Activated T-cell treated with anti-CD3 and anti-CD28 coated beads for 4 hours (primary cell): Measurements from ENCODE around the gene TMEM121B.
A peak's percentile ranks its signal among the peaks of the same experiment; 100 is the strongest.

Experiments
- DNase-seq: peaks from one replicate; pipeline ENCODE4 v3.0.0-alpha.2; 2020

The TMEM121B gene

DNA sequence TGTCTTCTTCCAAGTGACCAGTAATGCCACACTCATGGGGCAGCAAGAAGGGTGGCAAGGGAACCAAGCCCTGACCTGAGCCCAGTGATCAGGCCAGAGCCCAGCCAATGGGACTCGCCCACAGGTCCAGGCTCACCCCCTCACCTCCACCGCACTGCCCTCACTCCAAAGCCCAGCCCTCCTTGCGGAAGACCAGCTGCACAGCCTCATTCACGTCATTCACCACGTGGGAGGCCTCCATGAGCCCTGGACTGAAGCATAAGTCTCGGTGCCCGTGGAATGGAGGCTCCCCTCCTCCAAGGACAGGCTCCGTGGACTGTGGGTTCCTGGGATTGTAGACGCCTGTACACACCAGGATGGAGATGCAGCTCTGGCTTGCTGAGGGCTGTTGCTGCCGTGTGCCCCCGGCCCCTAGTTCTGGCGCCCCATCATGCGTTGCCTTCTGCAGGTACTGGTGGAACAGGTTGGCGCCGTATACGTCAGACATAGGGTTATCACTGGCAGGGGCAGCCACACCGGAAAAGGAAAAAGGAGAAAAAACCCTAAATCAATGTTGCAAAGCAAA lies 16.8 kb upstream of the TMEM121B start:
- DNase-seq: no peak

DNA sequence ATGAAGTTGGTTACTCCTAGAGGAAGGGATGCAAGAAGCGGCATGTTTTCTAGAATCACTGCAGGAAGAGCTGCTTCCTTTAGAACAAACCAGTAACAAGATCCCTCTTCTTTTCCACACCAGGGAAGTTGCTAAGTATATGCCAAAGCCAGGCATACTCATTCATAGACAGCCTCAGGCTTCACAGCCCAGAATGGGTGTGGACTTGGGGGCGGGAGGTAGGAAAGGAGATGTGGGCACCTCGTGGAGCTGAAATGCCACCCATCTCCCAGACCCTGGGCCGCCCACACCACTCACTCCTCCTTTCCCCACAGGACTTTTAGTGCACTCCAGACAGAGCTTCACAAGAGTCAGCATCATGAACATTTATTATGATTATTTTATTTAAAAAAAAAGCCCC lies 16.0 kb upstream of the TMEM121B start:
- no peak for DNase-seq

DNA sequence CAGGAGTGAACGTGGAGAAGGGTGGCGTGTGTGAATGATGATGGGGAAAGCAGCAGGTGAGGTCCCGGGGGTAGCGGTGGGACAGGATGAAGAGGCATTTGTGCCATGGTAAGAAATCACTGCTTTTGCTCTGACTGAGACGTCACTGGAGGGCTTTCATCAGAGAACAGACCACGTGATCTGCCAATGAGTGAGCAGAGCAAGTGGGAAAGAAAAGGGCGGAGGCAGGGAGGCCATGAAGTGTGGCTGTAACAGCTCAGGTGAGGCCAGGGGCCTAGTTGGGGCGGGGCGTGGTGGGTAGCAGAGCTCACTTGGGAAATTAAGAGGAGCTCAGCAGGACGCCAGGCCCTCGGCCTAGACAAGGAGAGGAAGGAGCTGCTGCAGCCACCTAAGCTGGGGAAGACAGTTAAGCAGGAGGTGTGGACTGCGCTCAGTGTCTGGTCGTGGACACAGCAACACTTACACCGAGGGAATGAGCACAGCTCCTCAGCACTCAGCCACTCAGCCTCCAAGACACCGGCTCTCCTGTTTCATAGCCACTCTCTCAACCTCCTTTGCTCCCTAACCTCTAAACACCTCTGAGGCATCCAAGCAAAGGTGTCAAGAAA lies 14.1 kb upstream of the TMEM121B start:
- DNase-seq: no peak

DNA sequence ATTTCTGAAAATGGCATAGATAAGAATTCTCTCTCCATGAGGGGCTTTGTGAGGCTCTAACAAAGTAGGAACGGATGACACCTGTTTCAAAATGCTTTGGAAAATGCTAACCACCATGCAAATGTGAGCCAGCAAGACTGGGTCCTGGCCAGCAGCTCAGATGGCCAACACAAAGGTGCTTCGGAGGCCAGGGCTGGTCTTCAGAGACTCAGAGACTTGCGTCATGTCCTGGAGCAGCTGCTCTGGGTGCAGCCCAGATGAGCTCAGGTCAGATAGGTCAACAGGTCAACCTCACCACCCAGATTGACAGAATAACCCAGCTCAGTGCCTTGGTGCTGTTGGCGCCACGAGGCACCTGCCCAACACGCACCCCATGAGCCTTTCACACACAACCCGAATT lies 12.0 kb upstream of the TMEM121B start:
- no peak for DNase-seq

DNA sequence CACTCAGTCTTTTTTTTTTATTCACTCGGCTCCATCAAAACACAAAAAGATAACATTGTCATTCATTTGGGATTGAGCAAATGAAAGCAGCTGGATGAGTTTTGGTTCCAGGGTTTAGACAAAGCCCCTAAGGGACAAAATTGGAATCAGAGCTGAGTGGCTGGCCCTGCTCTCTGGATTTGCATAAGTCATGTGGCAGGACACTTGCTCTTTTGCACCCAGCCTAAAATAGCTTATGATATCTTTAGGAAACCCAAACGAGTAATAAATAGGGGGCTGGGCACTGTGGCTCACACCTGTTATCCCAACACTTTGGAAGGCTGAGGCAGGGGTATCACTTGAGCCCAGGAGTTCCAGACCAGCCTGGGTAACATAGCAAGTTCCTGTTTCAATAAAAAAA lies 11.0 kb upstream of the TMEM121B start:
- no peak for DNase-seq

DNA sequence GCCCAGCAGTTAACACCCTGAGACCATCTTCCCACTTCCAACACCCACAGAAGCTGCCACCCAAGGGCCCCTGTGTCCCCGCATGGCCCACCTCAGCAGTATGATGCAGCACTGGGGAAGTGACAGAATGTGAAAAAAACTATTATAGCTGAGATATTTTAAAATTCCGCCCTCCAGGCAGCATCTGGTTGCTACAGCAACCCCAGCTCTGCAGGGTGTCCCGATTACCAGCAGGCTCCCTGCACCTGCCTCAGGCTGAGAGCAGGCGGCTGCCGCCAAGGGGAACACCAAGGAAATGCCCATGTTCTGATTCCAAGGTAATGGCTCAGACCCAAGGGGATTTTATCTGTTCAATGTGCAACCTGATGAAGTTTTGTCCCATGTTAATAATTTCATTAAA lies 10.5 kb upstream of the TMEM121B start:
- DNase-seq: no peak

DNA sequence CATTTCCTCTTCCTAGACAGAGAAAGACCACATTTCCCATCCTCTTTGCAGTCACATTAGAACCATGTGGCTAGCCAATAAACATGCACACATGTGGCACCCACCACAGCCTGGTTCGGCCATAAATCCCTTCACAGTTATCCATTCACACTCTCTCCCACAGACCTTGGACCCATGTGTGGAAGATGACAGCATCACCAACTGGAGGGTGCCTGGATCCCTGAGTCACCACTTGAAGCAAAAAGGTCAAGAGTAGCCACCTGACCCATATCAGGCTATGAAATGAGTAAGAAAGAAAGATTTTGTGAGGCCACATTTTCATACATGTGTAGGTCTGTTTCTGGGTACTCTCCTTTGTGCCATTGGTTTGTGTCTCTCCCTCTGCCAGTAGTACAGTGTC lies 9.0 kb upstream of the TMEM121B start:
- DNase-seq: no peak

DNA sequence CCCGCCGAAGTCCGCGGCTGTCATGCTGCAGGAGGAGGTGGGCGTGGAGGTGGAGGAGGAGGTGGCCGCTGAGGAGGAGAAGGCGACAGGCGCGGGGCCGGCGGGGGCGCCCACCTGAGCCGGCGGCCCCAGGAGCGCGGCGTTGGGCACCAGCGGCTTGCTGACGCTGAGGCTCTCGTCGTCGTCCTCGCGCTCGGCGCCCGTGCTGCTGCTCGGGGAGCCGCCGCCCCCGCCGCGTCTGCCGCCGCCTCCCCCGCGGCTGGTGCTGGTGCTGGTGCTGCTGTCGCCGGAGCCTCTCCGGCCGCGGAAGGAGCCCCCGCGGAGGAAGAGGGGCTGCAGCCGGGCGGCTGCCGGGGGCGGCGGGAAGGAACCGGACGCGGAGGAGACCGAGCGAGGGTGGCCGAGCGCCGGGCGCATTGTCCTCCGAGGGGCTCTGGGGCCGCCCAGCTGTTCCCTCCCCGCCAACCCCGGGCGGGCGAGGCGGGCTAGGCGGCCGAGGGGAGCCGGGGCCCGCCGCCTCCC lies 388 bp downstream of the TMEM121B start:
- DNase-seq: peak; percentile 23

DNA sequence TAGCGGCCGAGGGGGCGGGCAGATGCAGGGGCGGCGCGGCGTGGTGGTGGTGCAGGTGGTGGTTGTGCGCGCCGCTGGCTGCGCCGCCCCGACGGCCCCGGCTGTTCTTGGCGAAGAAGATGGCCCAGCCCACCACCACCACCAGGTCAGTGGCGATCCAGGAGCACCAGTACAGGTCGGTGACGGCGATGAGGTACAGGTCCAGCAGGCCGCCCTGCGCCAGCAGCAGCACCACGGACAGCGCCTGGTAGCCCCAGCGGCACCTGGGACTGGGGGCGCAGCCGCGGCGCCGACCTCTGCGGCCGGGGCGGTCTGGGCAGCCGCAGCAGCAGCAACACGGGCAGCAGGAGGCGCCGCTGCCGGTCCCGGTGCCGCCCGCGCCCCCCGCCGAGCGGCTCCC lies 879 bp downstream of the TMEM121B start:
- no peak for DNase-seq

DNA sequence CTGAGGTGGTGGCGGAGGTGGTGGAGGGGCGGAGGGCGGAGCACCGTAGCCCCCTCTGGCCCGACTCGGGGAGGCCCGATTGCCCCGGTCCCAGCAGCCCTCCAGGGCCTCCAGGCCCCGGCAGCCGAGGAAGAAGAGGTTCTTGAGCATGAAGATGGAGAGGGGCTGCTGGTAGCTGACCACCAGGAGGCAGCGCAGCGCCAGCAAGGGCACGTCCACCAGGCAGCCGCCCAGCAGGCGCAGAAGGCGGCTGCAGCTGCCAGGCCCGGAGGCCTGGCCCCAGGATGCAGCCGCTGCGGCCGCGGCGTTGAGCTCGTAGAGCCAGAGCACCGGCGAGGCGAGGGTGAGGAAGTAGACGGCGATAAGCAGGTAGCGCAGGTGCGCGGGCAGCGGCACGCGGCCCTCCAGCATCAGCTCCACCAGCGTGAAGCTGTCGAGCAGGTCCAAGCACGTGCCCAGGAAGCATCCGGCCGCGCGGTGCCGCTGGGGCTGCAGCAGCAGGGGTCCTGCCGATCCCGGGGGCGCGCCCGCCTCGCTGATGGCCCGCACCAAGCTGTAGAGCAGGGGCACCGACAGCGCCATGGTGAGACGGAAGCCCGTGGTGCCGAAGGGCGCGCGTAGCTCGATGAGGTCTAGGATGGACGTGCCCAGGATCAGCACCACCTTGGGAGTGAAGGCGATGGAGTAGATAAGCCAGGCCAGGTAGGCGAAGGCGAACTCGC lies 1.5 kb downstream of the TMEM121B start:
- no peak for DNase-seq

DNA sequence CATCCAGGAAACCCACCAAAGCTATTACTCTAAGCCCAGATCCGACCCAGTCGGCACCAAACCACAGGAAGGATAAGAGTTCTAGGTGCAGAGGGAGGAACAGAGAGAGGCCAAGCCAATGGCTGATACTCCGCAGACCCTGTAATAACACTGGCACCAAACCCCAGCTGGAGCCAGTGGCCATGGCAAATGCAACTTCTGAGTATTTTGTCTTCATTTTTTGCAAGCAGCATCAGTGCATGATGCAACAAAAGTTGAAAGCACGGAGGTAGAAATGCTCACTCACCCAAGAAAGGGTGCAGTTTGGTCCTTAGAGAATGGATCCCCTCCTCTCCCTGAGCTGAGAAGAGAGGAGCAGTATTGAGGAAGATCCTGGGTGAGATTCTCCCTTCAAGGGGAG lies 2.8 kb downstream of the TMEM121B start:
- no peak for DNase-seq

DNA sequence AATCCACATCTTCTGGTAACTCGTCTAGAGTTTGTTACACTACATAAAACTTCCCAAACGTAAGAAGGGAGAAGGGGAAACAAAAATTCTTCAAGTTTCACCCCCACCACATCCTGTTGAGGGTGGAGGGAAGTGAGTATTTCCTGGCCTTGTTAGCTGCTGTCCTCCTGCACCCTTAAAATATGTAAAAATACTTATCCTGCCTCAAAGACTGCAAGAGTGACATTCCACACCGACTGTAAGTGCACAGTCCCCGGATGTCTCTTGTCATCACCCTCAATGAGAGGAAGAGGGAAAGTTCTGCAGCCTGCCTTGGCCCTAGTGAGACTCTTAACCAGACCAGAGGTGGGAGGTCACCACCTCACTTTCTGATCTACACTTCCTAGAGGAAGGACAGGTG lies 3.3 kb downstream of the TMEM121B start:
- DNase-seq: no peak

DNA sequence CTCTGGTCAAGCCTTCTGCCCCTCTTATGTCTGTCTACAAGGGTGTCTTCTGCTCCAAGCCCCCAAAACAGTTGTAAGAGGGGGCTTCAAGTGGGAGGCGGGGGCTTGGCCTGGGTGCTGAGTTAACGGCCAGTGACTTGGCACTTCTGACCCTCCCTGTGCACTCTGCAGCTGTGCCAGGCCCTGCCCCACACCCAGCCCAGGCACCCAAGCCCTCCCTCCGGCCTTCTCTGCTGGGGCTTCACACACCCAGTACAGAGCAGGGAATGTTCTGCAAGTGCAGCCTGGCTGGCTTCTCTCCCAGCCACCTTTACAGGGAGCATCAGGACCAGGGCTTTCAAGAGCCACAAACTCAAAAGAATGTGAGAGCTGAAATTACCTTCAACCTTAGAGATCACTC lies 3.8 kb downstream of the TMEM121B start:
- no peak for DNase-seq

DNA sequence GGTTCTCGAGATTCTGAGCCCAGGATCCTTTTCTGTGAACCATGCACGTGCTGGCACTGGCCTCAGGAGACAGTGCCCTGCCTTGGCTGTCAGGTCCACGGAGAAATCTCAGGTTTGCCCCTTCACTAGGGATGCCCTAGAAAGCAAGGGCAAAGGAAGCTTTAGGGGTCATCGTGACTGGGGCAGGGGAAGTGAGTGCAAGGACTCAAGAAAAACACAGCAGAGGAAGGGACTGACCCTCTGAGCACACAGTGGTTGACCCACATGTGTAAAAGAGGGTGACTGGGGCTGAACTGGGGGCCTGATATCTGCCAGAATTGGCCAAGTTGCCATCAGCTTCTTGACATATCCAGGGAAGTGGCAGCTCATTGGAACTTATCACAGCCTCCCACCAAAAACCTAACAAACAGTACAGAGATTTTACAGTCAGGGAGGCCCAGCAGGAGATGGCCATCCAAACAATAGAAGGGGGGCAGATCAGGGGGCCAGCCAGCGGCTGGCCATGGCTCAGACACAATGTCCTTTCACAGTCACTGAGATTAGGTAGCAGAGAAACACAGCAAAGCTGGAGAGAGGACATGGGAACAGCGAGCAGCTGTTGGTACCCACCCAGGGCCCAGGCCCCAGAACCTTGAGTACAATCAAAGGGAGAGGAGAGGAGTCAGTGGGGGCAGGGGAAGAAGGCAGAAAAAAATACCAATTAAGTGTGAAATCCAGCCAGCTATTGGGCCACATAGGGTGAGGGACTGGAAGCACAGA lies 4.4 kb downstream of the TMEM121B start:
- no peak for DNase-seq

DNA sequence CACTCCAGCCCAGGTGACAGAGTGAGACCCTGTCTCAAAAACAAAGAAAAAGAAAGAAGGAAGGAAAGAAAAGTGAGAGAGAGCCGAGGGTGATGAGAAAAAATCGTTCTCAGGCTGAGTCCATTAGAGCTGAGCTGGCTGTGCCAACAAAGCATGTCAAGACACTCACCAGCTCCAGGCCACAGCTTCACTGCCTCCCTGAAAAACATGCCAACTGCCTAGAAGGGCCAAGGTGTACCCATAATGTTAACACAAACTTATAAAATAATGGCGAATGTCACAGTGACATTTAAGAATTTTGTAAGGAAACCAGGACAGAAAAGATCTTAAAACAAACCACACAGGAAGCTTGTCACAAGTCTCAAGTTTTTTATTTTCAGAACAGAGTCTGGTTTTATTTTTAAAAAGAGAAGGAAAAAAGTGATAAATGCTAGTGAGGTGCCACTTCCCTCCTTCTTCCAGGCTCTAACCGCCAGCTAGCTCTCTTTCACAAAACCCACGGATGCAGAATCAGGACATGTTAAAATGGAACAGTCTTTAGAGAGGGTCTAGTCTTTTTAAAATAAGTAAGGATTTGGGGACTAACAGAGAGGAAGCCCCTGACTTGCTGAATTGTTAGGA lies 5.1 kb downstream of the TMEM121B start:
- DNase-seq: no peak

DNA sequence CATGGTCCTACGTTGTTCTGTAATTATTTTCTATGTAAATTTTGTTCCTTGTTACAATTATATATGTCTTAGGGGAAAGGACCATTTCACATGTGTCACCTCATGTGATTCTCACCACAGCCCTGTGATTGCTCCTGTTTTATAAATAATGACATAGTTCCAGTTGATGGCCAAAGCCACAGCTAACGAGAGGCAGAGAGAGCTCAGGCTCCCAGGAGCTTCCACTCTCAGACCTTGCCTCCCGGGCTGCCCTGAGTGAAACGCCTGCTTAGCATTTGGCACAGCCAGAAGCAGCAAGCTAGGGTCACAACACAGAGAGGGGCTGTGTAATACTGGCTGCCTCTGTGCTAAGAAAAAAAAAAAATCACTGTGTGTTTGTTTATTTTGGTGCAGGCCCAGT lies 5.9 kb downstream of the TMEM121B start:
- DNase-seq: no peak

DNA sequence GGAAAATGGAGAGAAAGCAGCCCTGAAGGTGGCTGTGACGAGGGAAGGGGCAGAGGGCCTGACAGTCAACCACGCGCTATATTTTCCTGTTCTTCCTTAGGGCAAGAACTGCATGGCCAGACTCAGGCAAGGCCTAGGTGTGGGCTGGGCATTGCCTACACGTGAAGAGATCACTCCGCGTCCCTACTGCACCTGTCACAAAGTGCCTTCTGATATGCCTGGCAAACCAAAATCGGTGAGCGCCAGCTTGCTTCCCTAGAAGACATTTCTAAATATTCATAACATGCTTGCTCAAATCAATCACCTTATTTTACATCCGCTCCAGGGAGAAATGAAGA lies 6.3 kb downstream of the TMEM121B start:
- DNase-seq: no peak

DNA sequence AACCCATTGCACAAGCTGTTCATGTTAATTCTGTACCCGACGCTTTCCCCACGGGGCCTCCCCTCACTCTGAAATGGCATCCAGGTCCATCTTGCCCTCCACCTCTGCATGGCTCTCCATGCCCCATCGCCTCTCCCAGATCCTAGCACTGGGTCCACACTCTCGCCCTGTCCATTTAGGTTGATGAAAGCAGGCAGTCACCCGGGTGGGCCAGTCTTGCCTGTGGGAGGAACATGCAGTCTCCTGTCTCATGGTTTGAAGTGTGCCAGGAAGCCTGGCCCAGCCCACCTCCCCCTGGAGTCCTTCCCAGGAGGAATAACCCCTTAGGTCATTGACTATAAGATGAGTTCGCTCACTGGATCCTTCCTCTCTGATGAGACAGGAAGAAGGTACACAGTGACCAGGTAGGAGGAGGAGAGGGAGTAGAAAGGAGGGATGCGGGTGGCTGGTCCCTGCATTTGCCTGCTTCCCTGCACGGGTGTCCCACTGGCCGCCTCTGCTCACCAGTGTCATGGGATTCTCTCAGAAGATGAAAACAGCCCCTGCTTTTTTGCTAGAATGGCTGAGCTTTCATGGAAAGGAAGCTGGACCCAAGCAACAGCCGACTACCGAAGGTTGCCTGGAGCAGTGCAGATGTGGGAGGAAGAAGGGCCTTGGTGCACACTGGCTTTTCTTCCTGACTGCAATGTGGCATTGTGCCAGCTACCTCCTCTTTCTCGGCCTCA lies 6.8 kb downstream of the TMEM121B start:
- no peak for DNase-seq

DNA sequence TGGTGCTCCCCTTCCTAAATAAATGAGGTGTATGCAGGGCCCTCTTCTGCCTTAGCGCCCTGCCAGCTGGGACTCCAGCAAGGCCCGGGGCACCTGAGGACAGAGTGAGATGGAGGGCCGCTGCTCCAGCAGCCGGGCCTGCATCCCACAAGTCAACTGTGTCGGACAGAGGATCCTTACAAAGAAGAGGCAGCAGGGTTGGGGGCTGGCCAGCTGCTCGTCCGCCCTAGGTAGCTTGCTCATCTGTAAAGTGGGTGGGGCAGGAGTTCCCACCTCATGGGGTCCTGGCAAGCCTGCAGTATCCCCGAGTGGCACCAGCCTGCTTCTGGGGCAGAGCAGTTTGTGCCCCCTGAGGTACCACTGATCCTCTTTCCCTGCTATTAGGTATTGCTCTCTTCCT lies 7.6 kb downstream of the TMEM121B start:
- no peak for DNase-seq

DNA sequence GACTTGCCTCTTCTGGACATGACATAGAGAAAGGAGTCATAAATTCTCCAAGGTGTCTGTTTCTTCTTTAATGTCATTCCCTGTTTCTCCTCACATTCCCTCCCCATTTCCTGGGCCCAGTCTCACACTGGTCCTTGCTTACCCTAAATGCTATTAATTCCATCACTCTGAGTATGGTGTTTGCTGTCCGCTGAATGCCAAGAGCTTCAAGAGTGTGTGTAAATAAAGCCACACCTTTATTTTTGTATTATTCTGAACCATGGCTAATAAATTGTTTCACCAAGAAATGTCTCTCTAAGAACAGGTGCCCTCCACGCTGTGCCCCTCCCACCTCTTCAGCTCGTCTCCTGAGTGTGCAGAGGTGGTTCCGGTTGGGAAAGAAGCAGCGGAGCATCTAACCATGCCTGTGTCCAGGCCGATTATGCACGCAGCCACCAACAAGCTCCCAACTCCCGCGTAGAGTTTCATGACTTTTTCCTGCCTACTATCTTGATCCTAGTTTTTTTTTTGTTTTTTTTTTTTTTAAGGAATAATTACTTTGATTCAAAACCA lies 8.6 kb downstream of the TMEM121B start:
- no peak for DNase-seq

DNA sequence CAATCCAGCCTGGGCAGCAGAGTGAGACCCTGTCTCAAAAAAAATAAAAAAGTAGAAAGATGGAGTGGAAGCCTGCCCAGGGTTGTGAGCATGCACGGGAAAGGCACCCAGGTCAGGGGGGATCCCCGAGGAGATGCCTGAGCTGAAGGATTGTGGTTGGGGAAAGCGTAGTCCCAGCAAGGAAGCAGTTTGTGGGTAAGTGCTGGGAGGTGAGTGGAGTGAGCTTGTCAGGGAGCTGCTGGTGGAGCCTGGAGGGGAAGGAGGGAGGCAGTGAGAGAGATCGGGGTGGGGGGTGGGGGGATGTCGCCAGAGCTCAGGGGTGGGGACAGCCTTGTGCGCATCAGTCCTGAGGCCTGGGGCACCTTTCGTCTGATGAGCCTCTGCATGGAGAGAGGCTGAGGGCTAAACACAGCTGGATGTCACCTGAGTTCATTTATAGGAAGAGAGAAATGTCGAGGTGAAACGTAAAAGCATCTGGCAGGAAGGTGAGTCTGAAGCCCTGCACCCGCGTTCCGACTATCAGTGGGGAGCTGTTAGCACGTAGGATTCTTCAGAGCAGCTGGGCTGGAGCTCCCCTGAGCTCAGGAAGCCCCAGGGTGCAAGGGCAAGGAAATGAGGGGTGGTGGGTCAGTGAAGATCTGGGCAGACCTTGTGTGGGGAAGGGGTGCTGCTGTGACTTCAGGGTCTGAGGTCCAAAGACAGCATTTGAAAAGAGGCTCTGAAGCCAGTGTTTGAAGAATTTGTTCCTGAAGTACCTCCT lies 10.2 kb downstream of the TMEM121B start:
- DNase-seq: no peak

DNA sequence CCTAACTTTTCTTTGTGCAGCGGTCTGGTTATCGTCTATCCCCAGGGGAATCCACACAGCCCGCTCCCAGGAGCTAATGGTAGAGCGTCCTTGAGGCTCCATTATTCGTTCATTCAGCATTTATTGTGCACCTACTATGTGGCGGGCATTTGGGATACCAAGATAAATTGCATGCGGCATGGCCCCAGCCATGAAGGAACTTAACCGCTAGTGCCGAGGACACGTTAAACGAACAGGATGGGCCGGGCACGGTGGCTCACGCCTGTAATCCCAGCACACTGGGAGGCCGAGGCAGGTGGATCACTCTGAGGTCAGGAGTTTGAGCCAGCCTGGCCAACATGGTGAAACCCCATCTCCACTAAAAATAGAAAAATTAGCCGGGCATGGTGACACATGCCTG lies 11.2 kb downstream of the TMEM121B start:
- DNase-seq: no peak
